GM23338 (cell line): ENCODE results near the gene FBXO34. TPM values are rescaled to one million over a fixed set of nuclear protein-coding genes. Genes with fewer than 3 reads are reported as not detected.
A peak's percentile ranks its signal among the peaks of the same experiment; 100 is the strongest.

ENCODE experiments used
- ATAC-seq: fragments of 200-7000 bp; cut with Tn5 transposase; 3 replicates; pipeline ENCODE4 v1.9.1; 2020
- DNase-seq: peaks from one replicate; pipeline ENCODE4 v3.0.0-alpha.2; 2015; ENCODE audit warnings: low spot score
- H2AFZ ChIP-seq: fragments of 200-600 bp; sonication (generic); 2 replicates; pipeline ENCODE4 v1.8.0; 2016; ENCODE audit warnings: antibody characterized with exemption, mild to moderate bottlenecking, moderate library complexity
- H3F3A ChIP-seq: fragments of 200-600 bp; sonication (generic); replicated peaks from 2 replicates; pipeline ENCODE4 v1.8.0; 2017; ENCODE audit warnings: antibody characterized with exemption, mixed run types, low read depth
- H3K27ac ChIP-seq: fragments of 200-600 bp; sonication (generic); 2 replicates; pipeline ENCODE4 v1.6.1; 2016; ENCODE audit warnings: low read depth
- H3K27me3 ChIP-seq: fragments of 200-600 bp; sonication (generic); 2 replicates; pipeline ENCODE4 v1.8.0; 2016; ENCODE audit warnings: mild to moderate bottlenecking, mixed run types, moderate library complexity; ENCODE audit not compliant: insufficient read depth
- H3K36me3 ChIP-seq: fragments of 200-600 bp; sonication (generic); 2 replicates; pipeline ENCODE4 v1.8.0; 2016; ENCODE audit warnings: mild to moderate bottlenecking; ENCODE audit not compliant: insufficient read depth
- H3K4me1 ChIP-seq: fragments of 200-600 bp; sonication (generic); 2 replicates; pipeline ENCODE4 v1.8.0; 2016; ENCODE audit warnings: mild to moderate bottlenecking, moderate library complexity; ENCODE audit not compliant: insufficient read depth
- H3K4me2 ChIP-seq: fragments of 200-600 bp; sonication (generic); 2 replicates; pipeline ENCODE4 v1.7.1; 2017; ENCODE audit warnings: mixed run types
- H3K4me3 ChIP-seq: fragments of 200-600 bp; sonication (generic); 2 replicates; pipeline ENCODE4 v1.6.1; 2016; ENCODE audit warnings: mixed run types
- H3K79me2 ChIP-seq: fragments of 200-600 bp; sonication (generic); replicated peaks from 2 replicates; pipeline ENCODE4 v1.8.0; 2017; ENCODE audit warnings: mild to moderate bottlenecking; ENCODE audit not compliant: insufficient read depth
- H3K9me2 ChIP-seq: fragments of 200-600 bp; sonication (generic); 2 replicates; pipeline ENCODE4 v1.8.0; 2017; ENCODE audit not compliant: insufficient read depth
- H4K20me1 ChIP-seq: fragments of 200-600 bp; sonication (generic); replicated peaks from 2 replicates; pipeline ENCODE4 v1.8.0; 2017; ENCODE audit warnings: mild to moderate bottlenecking; ENCODE audit not compliant: insufficient read depth
- H3K27ac Mint-ChIP-seq: 2 replicates; pipeline ENCODE4 v1.8.0; 2020; ENCODE audit warnings: inconsistent platforms, mild to moderate bottlenecking, moderate library complexity, mixed read lengths
- H3K27me3 Mint-ChIP-seq: 3 replicates; pipeline ENCODE4 v1.8.0; 2022; ENCODE audit warnings: low read depth, mild to moderate bottlenecking, moderate library complexity, mixed read lengths, inconsistent platforms; ENCODE audit not compliant: insufficient read depth, poor library complexity
- H3K36me3 Mint-ChIP-seq: 3 replicates; pipeline ENCODE4 v1.8.0; 2021; ENCODE audit warnings: low read depth, mild to moderate bottlenecking, inconsistent platforms, moderate library complexity, mixed read lengths
- H3K4me1 Mint-ChIP-seq: 3 replicates; pipeline ENCODE4 v1.8.0; 2020; ENCODE audit warnings: mild to moderate bottlenecking, inconsistent platforms, mixed read lengths
- H3K4me3 Mint-ChIP-seq: 3 replicates; pipeline ENCODE4 v1.8.0; 2021; ENCODE audit warnings: moderate library complexity, mild to moderate bottlenecking, inconsistent platforms, mixed read lengths
- H3K9me3 Mint-ChIP-seq: 3 replicates; pipeline ENCODE4 v1.8.0; 2020; ENCODE audit warnings: moderate library complexity, mild to moderate bottlenecking, inconsistent platforms, mixed read lengths
- CREB1 ChIP-seq: fragments of 250-450 bp; sonication (Bioruptor Pico); IDR thresholded peaks from 2 replicates; pipeline ENCODE4 v1.5.0; 2020; ENCODE audit warnings: low read depth, mild to moderate bottlenecking, moderate library complexity
- CTCF ChIP-seq, 2 experiments: fragments of 200-600 bp in 1 of 2; sonication (generic) in 1 of 2; conservative IDR thresholded peaks; 2 replicates each; pipeline versions ENCODE4 v1.5.1 to v1.6.1; 2016 to 2017; ENCODE audit warnings: antibody characterized with exemption in 2 of 2, low read depth in 2 of 2, mild to moderate bottlenecking in 2 of 2, moderate library complexity in 1 of 2
- ETS1 ChIP-seq: IDR thresholded peaks from 2 replicates; pipeline ENCODE4 v1.6.1; 2016; ENCODE audit warnings: antibody characterized with exemption
- EZH2 ChIP-seq: fragments of 200-600 bp; sonication (generic); IDR thresholded peaks from one replicate; pipeline ENCODE4 v1.8.0; 2017; ENCODE audit warnings: antibody characterized with exemption, mild to moderate bottlenecking, low read depth; ENCODE audit not compliant: unreplicated experiment
- NANOG ChIP-seq: IDR thresholded peaks from 2 replicates; pipeline ENCODE4 v1.6.1; 2016; ENCODE audit warnings: antibody characterized with exemption, borderline replicate concordance
- POLR2AphosphoS5 ChIP-seq: IDR thresholded peaks from 2 replicates; pipeline ENCODE4 v1.6.1; 2016; ENCODE audit warnings: antibody characterized with exemption, low read depth
- STAT1 ChIP-seq: IDR thresholded peaks from one replicate; pipeline ENCODE4 v1.6.1; 2016; ENCODE audit warnings: antibody characterized with exemption; ENCODE audit not compliant: unreplicated experiment
- ZNF331 ChIP-seq: fragments of 250-450 bp; sonication (Bioruptor Pico); IDR thresholded peaks from 2 replicates; pipeline ENCODE4 v1.5.0; 2020; ENCODE audit warnings: low read depth, mild to moderate bottlenecking, moderate library complexity
- polyA plus RNA-seq: library from polyadenylated mRNA; unstranded; fragments of >200 nt; fragmentation: Nextera tagmentation; extraction: Ambion mirVana; gene quantifications from 2 replicates; pipeline ENCODE4 v1.2.1, GENCODE V29; 2016
- total RNA-seq: library from RNA; depleted of rRNA; stranded (reverse); fragments of >200 nt; shearing (Covaris generic); gene quantifications from 2 replicates; pipeline ENCODE4 v1.2.3, GENCODE V29; 2014
- TF ChIP-seq, protein P1 (sequence below): IDR thresholded peaks from one replicate; pipeline ENCODE4 v1.6.1; 2018; ENCODE audit warnings: antibody characterized with exemption; ENCODE audit not compliant: unreplicated experiment
- TF ChIP-seq, protein P2 (sequence below): fragments of 250-450 bp; sonication (Bioruptor Pico); IDR thresholded peaks from 2 replicates; pipeline ENCODE4 v1.5.0; 2020; ENCODE audit warnings: mild to moderate bottlenecking, moderate library complexity

Gene FBXO34
- total and polyA plus RNA-seq, 2 experiments from 2014 or later: 9.4 to 13.4 TPM

- TF ChIP-seq, protein P1, sequence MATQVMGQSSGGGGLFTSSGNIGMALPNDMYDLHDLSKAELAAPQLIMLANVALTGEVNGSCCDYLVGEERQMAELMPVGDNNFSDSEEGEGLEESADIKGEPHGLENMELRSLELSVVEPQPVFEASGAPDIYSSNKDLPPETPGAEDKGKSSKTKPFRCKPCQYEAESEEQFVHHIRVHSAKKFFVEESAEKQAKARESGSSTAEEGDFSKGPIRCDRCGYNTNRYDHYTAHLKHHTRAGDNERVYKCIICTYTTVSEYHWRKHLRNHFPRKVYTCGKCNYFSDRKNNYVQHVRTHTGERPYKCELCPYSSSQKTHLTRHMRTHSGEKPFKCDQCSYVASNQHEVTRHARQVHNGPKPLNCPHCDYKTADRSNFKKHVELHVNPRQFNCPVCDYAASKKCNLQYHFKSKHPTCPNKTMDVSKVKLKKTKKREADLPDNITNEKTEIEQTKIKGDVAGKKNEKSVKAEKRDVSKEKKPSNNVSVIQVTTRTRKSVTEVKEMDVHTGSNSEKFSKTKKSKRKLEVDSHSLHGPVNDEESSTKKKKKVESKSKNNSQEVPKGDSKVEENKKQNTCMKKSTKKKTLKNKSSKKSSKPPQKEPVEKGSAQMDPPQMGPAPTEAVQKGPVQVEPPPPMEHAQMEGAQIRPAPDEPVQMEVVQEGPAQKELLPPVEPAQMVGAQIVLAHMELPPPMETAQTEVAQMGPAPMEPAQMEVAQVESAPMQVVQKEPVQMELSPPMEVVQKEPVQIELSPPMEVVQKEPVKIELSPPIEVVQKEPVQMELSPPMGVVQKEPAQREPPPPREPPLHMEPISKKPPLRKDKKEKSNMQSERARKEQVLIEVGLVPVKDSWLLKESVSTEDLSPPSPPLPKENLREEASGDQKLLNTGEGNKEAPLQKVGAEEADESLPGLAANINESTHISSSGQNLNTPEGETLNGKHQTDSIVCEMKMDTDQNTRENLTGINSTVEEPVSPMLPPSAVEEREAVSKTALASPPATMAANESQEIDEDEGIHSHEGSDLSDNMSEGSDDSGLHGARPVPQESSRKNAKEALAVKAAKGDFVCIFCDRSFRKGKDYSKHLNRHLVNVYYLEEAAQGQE: no peak
- TF ChIP-seq POLR2AphosphoS5 (no peak), CREB1 (CRISPR knock-in tag) (no peak), EZH2 (no peak)
Measured at GRCh38 chr14:55243386-55243785, 27.8 kb upstream of the FBXO34 start (continued).

DNA sequence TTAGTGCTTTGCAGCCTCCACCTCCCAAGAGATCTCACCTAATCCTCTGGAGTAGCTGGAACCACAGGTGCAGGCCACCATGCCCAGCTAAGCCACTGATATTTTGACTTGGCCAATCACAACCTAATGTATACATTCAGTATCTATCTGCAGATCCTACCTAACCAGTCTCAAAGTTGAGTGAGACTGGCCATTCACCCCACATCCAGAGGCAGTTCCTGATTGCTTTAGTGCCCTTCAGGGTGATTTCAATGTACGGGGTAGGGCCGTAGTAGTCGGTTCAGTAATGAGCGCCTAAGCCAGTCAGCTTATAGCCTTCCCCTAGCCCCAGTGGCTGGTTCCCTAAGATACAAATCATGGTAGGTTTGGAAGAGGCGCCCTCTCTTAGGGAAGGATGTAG, 27.4 kb upstream of the FBXO34 start:
- no peaks in the 10 kb centered on the region for H3F3A ChIP-seq
- Mint-ChIP-seq H3K27ac (no peak overlapping the region), H3K9me3 (no peaks in the 10 kb centered on the region), H3K27me3 (peaks cover 3% of the 10 kb centered on the region), H3K4me1 (peaks cover 3% of the 10 kb centered on the region; the same call in 1 of the 3 replicates), H3K4me3 (no peak overlapping the region), H3K36me3 (no peaks in the 10 kb centered on the region)
- H3K27ac ChIP-seq: no peak overlapping the region
- no peaks in the 10 kb centered on the region for H3K36me3 ChIP-seq
- 0 out of 2 replicates have a peak overlapping the region, but pooled peaks have one; percentile 20 for H2AFZ ChIP-seq
- H3K79me2 ChIP-seq: no peaks in the 10 kb centered on the region
- no peak overlapping the region for H3K4me2 ChIP-seq
- DNase-seq: no peak
- no peaks in the 10 kb centered on the region for H3K9me2 ChIP-seq
- H4K20me1 ChIP-seq: no peaks in the 10 kb centered on the region
- ATAC-seq: no peak
- no peak overlapping the region for H3K4me3 ChIP-seq
- peaks cover 13% of the 10 kb centered on the region; the same call in 1 of the 2 replicates for H3K27me3 ChIP-seq
- no peaks in the 10 kb centered on the region for H3K4me1 ChIP-seq
- TF ChIP-seq STAT1 (no peak), NANOG (no peak), POLR2AphosphoS5 (no peak), ETS1 (no peak), CTCF (conservative IDR thresholded peaks at IDR 0.05; ENCODE audit: low read depth in 2 of 2) (no peak), CREB1 (CRISPR knock-in tag) (no peak), EZH2 (no peak), ZNF331 (no peak)
- TF ChIP-seq, protein P2, sequence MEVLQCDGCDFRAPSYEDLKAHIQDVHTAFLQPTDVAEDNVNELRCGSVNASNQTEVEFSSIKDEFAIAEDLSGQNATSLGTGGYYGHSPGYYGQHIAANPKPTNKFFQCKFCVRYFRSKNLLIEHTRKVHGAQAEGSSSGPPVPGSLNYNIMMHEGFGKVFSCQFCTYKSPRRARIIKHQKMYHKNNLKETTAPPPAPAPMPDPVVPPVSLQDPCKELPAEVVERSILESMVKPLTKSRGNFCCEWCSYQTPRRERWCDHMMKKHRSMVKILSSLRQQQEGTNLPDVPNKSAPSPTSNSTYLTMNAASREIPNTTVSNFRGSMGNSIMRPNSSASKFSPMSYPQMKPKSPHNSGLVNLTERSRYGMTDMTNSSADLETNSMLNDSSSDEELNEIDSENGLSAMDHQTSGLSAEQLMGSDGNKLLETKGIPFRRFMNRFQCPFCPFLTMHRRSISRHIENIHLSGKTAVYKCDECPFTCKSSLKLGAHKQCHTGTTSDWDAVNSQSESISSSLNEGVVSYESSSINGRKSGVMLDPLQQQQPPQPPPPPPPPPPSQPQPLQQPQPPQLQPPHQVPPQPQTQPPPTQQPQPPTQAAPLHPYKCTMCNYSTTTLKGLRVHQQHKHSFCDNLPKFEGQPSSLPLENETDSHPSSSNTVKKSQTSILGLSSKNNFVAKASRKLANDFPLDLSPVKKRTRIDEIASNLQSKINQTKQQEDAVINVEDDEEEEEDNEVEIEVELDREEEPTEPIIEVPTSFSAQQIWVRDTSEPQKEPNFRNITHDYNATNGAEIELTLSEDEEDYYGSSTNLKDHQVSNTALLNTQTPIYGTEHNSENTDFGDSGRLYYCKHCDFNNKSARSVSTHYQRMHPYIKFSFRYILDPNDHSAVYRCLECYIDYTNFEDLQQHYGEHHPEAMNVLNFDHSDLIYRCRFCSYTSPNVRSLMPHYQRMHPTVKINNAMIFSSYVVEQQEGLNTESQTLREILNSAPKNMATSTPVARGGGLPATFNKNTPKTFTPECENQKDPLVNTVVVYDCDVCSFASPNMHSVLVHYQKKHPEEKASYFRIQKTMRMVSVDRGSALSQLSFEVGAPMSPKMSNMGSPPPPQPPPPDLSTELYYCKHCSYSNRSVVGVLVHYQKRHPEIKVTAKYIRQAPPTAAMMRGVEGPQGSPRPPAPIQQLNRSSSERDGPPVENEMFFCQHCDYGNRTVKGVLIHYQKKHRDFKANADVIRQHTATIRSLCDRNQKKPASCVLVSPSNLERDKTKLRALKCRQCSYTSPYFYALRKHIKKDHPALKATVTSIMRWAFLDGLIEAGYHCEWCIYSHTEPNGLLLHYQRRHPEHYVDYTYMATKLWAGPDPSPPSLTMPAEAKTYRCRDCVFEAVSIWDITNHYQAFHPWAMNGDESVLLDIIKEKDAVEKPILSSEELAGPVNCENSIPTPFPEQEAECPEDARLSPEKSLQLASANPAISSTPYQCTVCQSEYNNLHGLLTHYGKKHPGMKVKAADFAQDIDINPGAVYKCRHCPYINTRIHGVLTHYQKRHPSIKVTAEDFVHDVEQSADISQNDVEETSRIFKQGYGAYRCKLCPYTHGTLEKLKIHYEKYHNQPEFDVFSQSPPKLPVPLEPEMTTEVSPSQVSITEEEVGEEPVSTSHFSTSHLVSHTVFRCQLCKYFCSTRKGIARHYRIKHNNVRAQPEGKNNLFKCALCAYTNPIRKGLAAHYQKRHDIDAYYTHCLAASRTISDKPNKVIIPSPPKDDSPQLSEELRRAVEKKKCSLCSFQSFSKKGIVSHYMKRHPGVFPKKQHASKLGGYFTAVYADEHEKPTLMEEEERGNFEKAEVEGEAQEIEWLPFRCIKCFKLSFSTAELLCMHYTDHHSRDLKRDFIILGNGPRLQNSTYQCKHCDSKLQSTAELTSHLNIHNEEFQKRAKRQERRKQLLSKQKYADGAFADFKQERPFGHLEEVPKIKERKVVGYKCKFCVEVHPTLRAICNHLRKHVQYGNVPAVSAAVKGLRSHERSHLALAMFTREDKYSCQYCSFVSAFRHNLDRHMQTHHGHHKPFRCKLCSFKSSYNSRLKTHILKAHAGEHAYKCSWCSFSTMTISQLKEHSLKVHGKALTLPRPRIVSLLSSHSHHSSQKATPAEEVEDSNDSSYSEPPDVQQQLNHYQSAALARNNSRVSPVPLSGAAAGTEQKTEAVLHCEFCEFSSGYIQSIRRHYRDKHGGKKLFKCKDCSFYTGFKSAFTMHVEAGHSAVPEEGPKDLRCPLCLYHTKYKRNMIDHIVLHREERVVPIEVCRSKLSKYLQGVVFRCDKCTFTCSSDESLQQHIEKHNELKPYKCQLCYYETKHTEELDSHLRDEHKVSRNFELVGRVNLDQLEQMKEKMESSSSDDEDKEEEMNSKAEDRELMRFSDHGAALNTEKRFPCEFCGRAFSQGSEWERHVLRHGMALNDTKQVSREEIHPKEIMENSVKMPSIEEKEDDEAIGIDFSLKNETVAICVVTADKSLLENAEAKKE (CRISPR knock-in tag): no peak
